ENCODE measurements around the gene LRRC25. TPM values are rescaled to one million over a fixed set of nuclear protein-coding genes. Genes with fewer than 3 reads are reported as not detected.

The LRRC25 gene
- total RNA-seq, 2 experiments from 2014 or later = 0.98 to 4.1 TPM

GRCh38 chr19:18420930-18421329, 23.5 kb upstream of the LRRC25 start:
- Histone ChIP-seq H3K79me2 (ENCODE audit: insufficient read depth, low read depth, low read length) (peaks cover 19% of the 10 kb centered on the region; the same call in 1 of the 2 replicates), H2AFZ (ENCODE audit: low read length) (no peak overlapping the region), H4K20me1 (ENCODE audit: insufficient read depth, low read length) (no peaks in the 10 kb centered on the region; the same call in 1 of the 2 replicates), H3K9me3 (ENCODE audit: low read length) (no peaks in the 10 kb centered on the region), H3K9me2 (ENCODE audit: insufficient read depth, low read length) (no peaks in the 10 kb centered on the region), H3K4me1 (ENCODE audit: insufficient read depth, low read length, poor library complexity, severe bottlenecking) (peaks cover 88% of the 10 kb centered on the region), H3K36me3 (ENCODE audit: insufficient read depth, low read length) (no peaks in the 10 kb centered on the region), H3K27ac (ENCODE audit: low read depth, low read length, poor library complexity, severe bottlenecking) (peak overlapping the region; percentile 56), H3K4me3 (ENCODE audit: low read depth, low read length, poor library complexity, severe bottlenecking) (peak overlapping the region; percentile 76), H3K4me2 (ENCODE audit: low read length) (peak overlapping the region; percentile 71)
- intact Hi-C loops (cut with micrococcal nuclease; ENCODE audit: unreplicated experiment) = loop anchor here (10.0 kb wide), 1 partner anchor 414 kb away; the partner anchor contains the start of gene UPF1
- ChIA-PET CTCF (ENCODE audit: unreplicated experiment) (no interaction called here), POLR2A (interaction anchor here (1.2 to 1.9 kb wide), 2 partner anchors 11 to 140 kb away, joined by 4 to 8 read pairs; partner anchors contain the start of gene JUND)
- no peak for DNase-seq (ENCODE audit: low spot score)
- no TSS peak for BruUV-seq (replicated peaks)
- TF ChIP-seq CTCF (conservative IDR thresholded peaks at IDR 0.05; ENCODE audit: low read length) = no peak
- TF ChIP-seq EZH2phosphoT487 (IDR thresholded peaks at IDR 0.05; ENCODE audit: borderline replicate concordance, low read depth, low read length) = no peak

GRCh38 chr19:18419699-18420460, 22.5 kb upstream of the LRRC25 start:
- DNase-seq (ENCODE audit: low spot score) = peak; percentile 77
- Histone ChIP-seq H4K20me1 (ENCODE audit: insufficient read depth, low read length) (no peaks in the 10 kb centered on the region), H3K79me2 (ENCODE audit: insufficient read depth, low read depth, low read length) (peaks cover 19% of the 10 kb centered on the region; the same call in 1 of the 2 replicates), H3K9me2 (ENCODE audit: insufficient read depth, low read length) (no peaks in the 10 kb centered on the region), H3K27ac (ENCODE audit: low read depth, low read length, poor library complexity, severe bottlenecking) (peak overlapping the region; percentile 33), H3K9me3 (ENCODE audit: low read length) (no peaks in the 10 kb centered on the region), H3K4me2 (ENCODE audit: low read length) (peak overlapping the region; percentile 71), H3K4me3 (ENCODE audit: low read depth, low read length, poor library complexity, severe bottlenecking) (peak overlapping the region; percentile 76), H3K4me1 (ENCODE audit: insufficient read depth, low read length, poor library complexity, severe bottlenecking) (peaks cover 87% of the 10 kb centered on the region), H3K36me3 (ENCODE audit: insufficient read depth, low read length) (no peaks in the 10 kb centered on the region), H2AFZ (ENCODE audit: low read length) (no peak overlapping the region)
- intact Hi-C loops (cut with micrococcal nuclease; ENCODE audit: unreplicated experiment) = loop anchor here (10.0 kb wide), 1 partner anchor 415 kb away; the partner anchor contains the start of gene UPF1
- CTCF ChIA-PET (ENCODE audit: unreplicated experiment) = interaction anchor here (0.8 kb wide), 1 partner anchor 22 kb away, joined by 3 read pairs; no protein-coding TSS in a partner anchor
- POLR2A ChIA-PET = interaction anchor here (0.6 to 1.9 kb wide), 2 partner anchors 9 to 139 kb away, joined by 3 to 8 read pairs; partner anchors contain the start of gene JUND
- BruUV-seq (replicated peaks) = no TSS peak
- TF ChIP-seq CTCF (conservative IDR thresholded peaks at IDR 0.05; ENCODE audit: low read length) (no peak), EZH2phosphoT487 (IDR thresholded peaks at IDR 0.05; ENCODE audit: borderline replicate concordance, low read depth, low read length) (no peak)

Data from OCI-LY7 (cell line).